H9 (cell line): ENCODE results near the gene GEMIN4. TPM values are rescaled to one million over a fixed set of nuclear protein-coding genes. Genes with fewer than 3 reads are reported as not detected.
A peak's percentile ranks its signal among the peaks of the same experiment; 100 is the strongest.

Experiments
- DNase-seq: peaks from one replicate; pipeline ENCODE4 v3.0.0-alpha.2; 2017
- H2AFZ ChIP-seq: one replicate; pipeline ENCODE4 v1.6.1; 2013; ENCODE audit warnings: mild to moderate bottlenecking, low read length, control low read depth, moderate library complexity
- H2AK5ac ChIP-seq: 2 replicates; pipeline ENCODE4 v1.6.1; 2013; ENCODE audit warnings: low read length, control low read depth, mixed read lengths; ENCODE audit not compliant: insufficient read length
- H2BK120ac ChIP-seq: one replicate; pipeline ENCODE4 v1.6.1; 2013; ENCODE audit warnings: low read depth, mild to moderate bottlenecking, low read length, control low read depth, inconsistent platforms; ENCODE audit not compliant: poor library complexity, severe bottlenecking
- H2BK12ac ChIP-seq: 2 replicates; pipeline ENCODE4 v1.6.1; 2013; ENCODE audit warnings: low read length, control low read depth, mixed read lengths, low read depth; ENCODE audit not compliant: insufficient read length
- H2BK15ac ChIP-seq: 2 replicates; pipeline ENCODE4 v1.6.1; 2013; ENCODE audit warnings: low read depth, low read length, control low read depth
- H2BK20ac ChIP-seq: one replicate; pipeline ENCODE4 v1.6.1; 2013; ENCODE audit warnings: low read depth, mild to moderate bottlenecking, low read length, control low read depth, inconsistent platforms; ENCODE audit not compliant: poor library complexity, severe bottlenecking
- H2BK5ac ChIP-seq: 2 replicates; pipeline ENCODE4 v1.6.1; 2013; ENCODE audit warnings: low read length, control low read depth, mixed read lengths; ENCODE audit not compliant: insufficient read length
- H3K14ac ChIP-seq: 2 replicates; pipeline ENCODE4 v1.6.1; 2013; ENCODE audit warnings: low read length, control low read depth; ENCODE audit not compliant: insufficient read depth
- H3K18ac ChIP-seq: 2 replicates; pipeline ENCODE4 v1.6.1; 2013; ENCODE audit warnings: low read depth, mild to moderate bottlenecking, mixed read lengths, low read length, control low read depth; ENCODE audit not compliant: insufficient read length
- H3K23ac ChIP-seq: 2 replicates; pipeline ENCODE4 v1.6.1; 2013; ENCODE audit warnings: low read length, control low read depth, mixed read lengths, low read depth; ENCODE audit not compliant: insufficient read length
- H3K23me2 ChIP-seq: 2 replicates; pipeline ENCODE4 v1.6.1; 2013; ENCODE audit warnings: low read depth, mild to moderate bottlenecking, mixed read lengths, low read length, control low read depth; ENCODE audit not compliant: insufficient read length, poor library complexity, severe bottlenecking
- H3K27ac ChIP-seq: 2 replicates; pipeline ENCODE4 v1.5.1; 2013; ENCODE audit warnings: low read length, control low read depth, mixed read lengths, low read depth; ENCODE audit not compliant: insufficient read length
- H3K27me3 ChIP-seq: 2 replicates; pipeline ENCODE4 v1.6.1; 2013; ENCODE audit warnings: low read length, control low read depth, inconsistent platforms; ENCODE audit not compliant: insufficient read depth
- H3K4ac ChIP-seq: 2 replicates; pipeline ENCODE4 v1.6.1; 2013; ENCODE audit warnings: low read depth, mild to moderate bottlenecking, control low read depth, inconsistent platforms, low read length, moderate library complexity
- H3K4me1 ChIP-seq: 2 replicates; pipeline ENCODE4 v1.6.1; 2013; ENCODE audit warnings: low read length, control low read depth, inconsistent platforms; ENCODE audit not compliant: insufficient read depth
- H3K4me2 ChIP-seq: 2 replicates; pipeline ENCODE4 v1.6.1; 2013; ENCODE audit warnings: low read length, control low read depth, mixed read lengths; ENCODE audit not compliant: insufficient read length, insufficient read depth
- H3K56ac ChIP-seq: 2 replicates; pipeline ENCODE4 v1.6.1; 2013; ENCODE audit warnings: low read depth, mild to moderate bottlenecking, mixed read lengths, low read length, control low read depth; ENCODE audit not compliant: insufficient read length
- H3K79me1 ChIP-seq: 2 replicates; pipeline ENCODE4 v1.6.1; 2013; ENCODE audit warnings: low read depth, mild to moderate bottlenecking, moderate library complexity, low read length, control low read depth, inconsistent platforms; ENCODE audit not compliant: insufficient read depth, poor library complexity, severe bottlenecking
- H3K79me2 ChIP-seq: 2 replicates; pipeline ENCODE4 v1.6.1; 2013; ENCODE audit warnings: low read length, control low read depth, inconsistent platforms; ENCODE audit not compliant: insufficient read depth
- H3K9ac ChIP-seq: 2 replicates; pipeline ENCODE4 v1.6.1; 2013; ENCODE audit warnings: low read length, control low read depth, mixed read lengths; ENCODE audit not compliant: insufficient read length; ENCODE audit errors: extremely low read depth
- H3K9me3 ChIP-seq: one replicate; pipeline ENCODE4 v1.6.1; 2013; ENCODE audit warnings: low read depth, low read length, inconsistent platforms; ENCODE audit not compliant: control insufficient read depth
- H3T11ph ChIP-seq: one replicate; pipeline ENCODE4 v1.6.1; 2013; ENCODE audit warnings: mild to moderate bottlenecking, low read length, control low read depth, inconsistent platforms
- H4K20me1 ChIP-seq: one replicate; pipeline ENCODE4 v1.6.1; 2013; ENCODE audit not compliant: control insufficient read depth, insufficient read length, insufficient read depth
- H4K5ac ChIP-seq: 2 replicates; pipeline ENCODE4 v1.6.1; 2013; ENCODE audit warnings: low read depth, mild to moderate bottlenecking, mixed read lengths, low read length, control low read depth; ENCODE audit not compliant: insufficient read length
- H4K8ac ChIP-seq: replicated peaks from 2 replicates; pipeline ENCODE4 v1.6.1; 2013; ENCODE audit warnings: low read length, control low read depth, mixed read lengths, low read depth; ENCODE audit not compliant: insufficient read length
- H4K91ac ChIP-seq: 2 replicates; pipeline ENCODE4 v1.6.1; 2013; ENCODE audit warnings: low read depth, mild to moderate bottlenecking, moderate library complexity, mixed read lengths, low read length, control low read depth; ENCODE audit not compliant: insufficient read length
- H3K27ac Mint-ChIP-seq, 3 experiments: 2 replicates in 2 of 3; 3 replicates in 1 of 3; pipeline ENCODE4 v1.8.0; 2020 to 2021; ENCODE audit warnings: mixed read lengths in 3 of 3, mild to moderate bottlenecking in 1 of 3, moderate library complexity in 1 of 3
- H3K27me3 Mint-ChIP-seq: 2 replicates; pipeline ENCODE4 v1.8.0; 2021; ENCODE audit warnings: low read depth, mild to moderate bottlenecking, moderate library complexity, mixed read lengths
- H3K36me3 Mint-ChIP-seq, 3 experiments: 2 replicates in 2 of 3; 3 replicates in 1 of 3; pipeline ENCODE4 v1.8.0; 2020 to 2021; ENCODE audit warnings: low read depth in 3 of 3, mixed read lengths in 3 of 3; ENCODE audit not compliant: insufficient read depth in 1 of 3
- H3K4me1 Mint-ChIP-seq, 2 experiments: 2 replicates each; pipeline ENCODE4 v1.8.0; 2020; ENCODE audit warnings: mixed read lengths in 2 of 2
- H3K4me3 Mint-ChIP-seq, 2 experiments: 2 replicates in 1 of 2; 3 replicates in 1 of 2; pipeline ENCODE4 v1.8.0; 2020 to 2021; ENCODE audit warnings: mild to moderate bottlenecking in 2 of 2, mixed read lengths in 2 of 2, moderate library complexity in 1 of 2
- H3K9me3 Mint-ChIP-seq, 2 experiments: 2 replicates in 1 of 2; 3 replicates in 1 of 2; pipeline ENCODE4 v1.8.0; 2020; ENCODE audit warnings: mild to moderate bottlenecking in 2 of 2, mixed read lengths in 2 of 2, moderate library complexity in 1 of 2
- WGBS: extraction: QIAGEN DNeasy Blood & Tissue Kit; methylation state at CpG from one replicate; pipeline ENCODE4 v1.1.7; 2013; ENCODE audit warnings: missing lambda C conversion rate, low lambda C conversion rate, mixed read lengths; ENCODE audit not compliant: insufficient read length; ENCODE audit errors: extremely low coverage; 5-methylcytosine and 5-hydroxymethylcytosine counted together
- total RNA-seq: library from RNA; stranded (reverse); gene quantifications from 2 replicates; pipeline ENCODE4 v1.2.1, GENCODE V29; 2021
- TF ChIP-seq, protein P1 (sequence below): fragments of 200-600 bp; sonication (generic); conservative IDR thresholded peaks from 3 replicates; pipeline ENCODE4 v1.8.0; 2021; ENCODE audit warnings: antibody characterized with exemption, mild to moderate bottlenecking

GEMIN4 gene
- total RNA-seq, 1 experiment from 2014 or later = 56.8 TPM

DNA sequence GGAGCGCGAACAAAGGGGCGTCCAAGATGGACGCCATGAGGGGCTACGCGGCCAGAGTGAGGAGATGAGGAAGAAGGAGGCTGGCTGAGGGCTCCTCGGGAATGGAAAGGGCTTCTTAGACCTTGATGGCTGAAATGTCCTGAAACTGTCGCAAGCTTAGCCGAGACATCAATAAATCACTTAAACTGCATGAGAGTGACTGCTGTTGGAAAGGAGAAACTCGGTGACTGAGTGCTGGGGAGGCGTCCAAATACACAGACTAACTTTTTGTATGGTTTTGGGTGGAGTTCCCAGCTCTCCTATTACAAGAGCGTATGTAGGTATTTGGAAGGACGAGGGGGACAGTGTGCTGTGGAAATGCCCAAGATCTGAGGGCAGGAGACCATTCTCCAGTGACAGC lies 1.4 kb upstream of the GEMIN4 start:
- H3K27me3 Mint-ChIP-seq = no peaks in the 10 kb centered on the region
- H3K36me3 Mint-ChIP-seq = peaks cover 34 to 48% (median 46%) of the 10 kb centered on the region in 3 experiments
- H3K23me2 ChIP-seq = peaks cover 7% of the 10 kb centered on the region
- no peaks in the 10 kb centered on the region for H3K9me3 ChIP-seq
- H3K4me2 ChIP-seq = no peak overlapping the region
- peaks cover 31 to 36% of the 10 kb centered on the region in 2 experiments for H3K4me1 Mint-ChIP-seq
- H4K91ac ChIP-seq = no peak overlapping the region
- no peak overlapping the region for H2AFZ ChIP-seq
- peak overlapping the region; percentile 9 to 10; a peak in 2 of 5 replicates for H3K4me3 Mint-ChIP-seq
- TF ChIP-seq, protein P1, sequence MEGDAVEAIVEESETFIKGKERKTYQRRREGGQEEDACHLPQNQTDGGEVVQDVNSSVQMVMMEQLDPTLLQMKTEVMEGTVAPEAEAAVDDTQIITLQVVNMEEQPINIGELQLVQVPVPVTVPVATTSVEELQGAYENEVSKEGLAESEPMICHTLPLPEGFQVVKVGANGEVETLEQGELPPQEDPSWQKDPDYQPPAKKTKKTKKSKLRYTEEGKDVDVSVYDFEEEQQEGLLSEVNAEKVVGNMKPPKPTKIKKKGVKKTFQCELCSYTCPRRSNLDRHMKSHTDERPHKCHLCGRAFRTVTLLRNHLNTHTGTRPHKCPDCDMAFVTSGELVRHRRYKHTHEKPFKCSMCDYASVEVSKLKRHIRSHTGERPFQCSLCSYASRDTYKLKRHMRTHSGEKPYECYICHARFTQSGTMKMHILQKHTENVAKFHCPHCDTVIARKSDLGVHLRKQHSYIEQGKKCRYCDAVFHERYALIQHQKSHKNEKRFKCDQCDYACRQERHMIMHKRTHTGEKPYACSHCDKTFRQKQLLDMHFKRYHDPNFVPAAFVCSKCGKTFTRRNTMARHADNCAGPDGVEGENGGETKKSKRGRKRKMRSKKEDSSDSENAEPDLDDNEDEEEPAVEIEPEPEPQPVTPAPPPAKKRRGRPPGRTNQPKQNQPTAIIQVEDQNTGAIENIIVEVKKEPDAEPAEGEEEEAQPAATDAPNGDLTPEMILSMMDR = no peak
- H3K27me3 ChIP-seq = no peaks in the 10 kb centered on the region
- H4K5ac ChIP-seq = no peak overlapping the region
- no peak overlapping the region for H3T11ph ChIP-seq
- H3K14ac ChIP-seq = no peak overlapping the region
- H2BK20ac ChIP-seq = no peak overlapping the region
- no peak overlapping the region for H2AK5ac ChIP-seq
- WGBS = no CpG with 5 or more reads among the region's 13 CpGs
- H3K9me3 Mint-ChIP-seq = peaks cover 13 to 18% of the 10 kb centered on the region in 2 experiments
- no peak overlapping the region for H2BK15ac ChIP-seq
- H3K9ac ChIP-seq = no peak overlapping the region
- no peak overlapping the region for H3K27ac Mint-ChIP-seq
- H3K79me1 ChIP-seq = peaks cover 3% of the 10 kb centered on the region
- no peak overlapping the region for H3K18ac ChIP-seq
- H4K20me1 ChIP-seq = no peaks in the 10 kb centered on the region
- no peak for DNase-seq
- H3K4ac ChIP-seq = no peak overlapping the region
- no peak overlapping the region for H3K23ac ChIP-seq
- H4K8ac ChIP-seq = no peak overlapping the region
- no peak overlapping the region for H2BK120ac ChIP-seq
- no peak overlapping the region for H2BK12ac ChIP-seq
- peaks cover 9% of the 10 kb centered on the region; the same call in 1 of the 2 replicates for H3K79me2 ChIP-seq
- H3K56ac ChIP-seq = no peak overlapping the region
- H3K4me1 ChIP-seq = no peaks in the 10 kb centered on the region
- no peak overlapping the region for H3K27ac ChIP-seq
- no peak overlapping the region for H2BK5ac ChIP-seq
